Heart left ventricle (tissue), 16 donors: ENCODE results near the gene CD63. TPM values are rescaled to one million over a fixed set of nuclear protein-coding genes. Genes with fewer than 3 reads are reported as not detected.
A peak's percentile ranks its signal among the peaks of the same experiment; 100 is the strongest.

ENCODE experiments used
- ATAC-seq, 4 donors: fragments of 200-7000 bp; cut with Tn5 transposase; one replicate each; pipeline ENCODE4 v1.9.1; 2020 to 2022; ENCODE audit warnings: moderate library complexity in 4 of 4, mild to moderate bottlenecking in 3 of 4, moderate number of reproducible peaks in 1 of 4
- DNase-seq, 5 donors: peaks; one replicate each; pipeline ENCODE4 v3.0.0-alpha.2; 2020
- H3K27ac ChIP-seq, 12 donors: fragments of 200-600 bp; sonication (generic) in 4 of 12; one replicate each; pipeline versions ENCODE4 v1.5.0 to v1.8.0; 2016 to 2022; ENCODE audit warnings: mild to moderate bottlenecking in 2 of 12
- H3K27me3 ChIP-seq, 9 donors: fragments of 200-600 bp; sonication (generic) in 2 of 9; one replicate each; pipeline versions ENCODE4 v1.5.1 to v1.8.0; 2016 to 2022; ENCODE audit warnings: mild to moderate bottlenecking in 3 of 9
- H3K36me3 ChIP-seq, 9 donors: fragments of 200-600 bp; sonication (generic) in 2 of 9; one replicate each; pipeline versions ENCODE4 v1.5.0 to v1.8.0; 2018 to 2022; ENCODE audit warnings: mild to moderate bottlenecking in 2 of 9
- H3K4me1 ChIP-seq, 12 donors: fragments of 200-600 bp; sonication (generic) in 4 of 12; one replicate each; pipeline versions ENCODE4 v1.5.0 to v1.8.0; 2016 to 2022; ENCODE audit warnings: mild to moderate bottlenecking in 3 of 12
- H3K4me3 ChIP-seq, 12 donors: fragments of 200-600 bp; sonication (generic) in 4 of 12; one replicate each; pipeline versions ENCODE4 v1.5.0 to v1.8.0; 2017 to 2022; ENCODE audit warnings: mild to moderate bottlenecking in 9 of 12, moderate library complexity in 4 of 12
- H3K9me3 ChIP-seq, 12 donors: fragments of 200-600 bp; sonication (generic) in 4 of 12; one replicate each; pipeline versions ENCODE4 v1.5.0 to v1.8.0; 2016 to 2022; ENCODE audit warnings: mild to moderate bottlenecking in 1 of 12
- POLR2A ChIP-seq, 2 donors: fragments of 450-650 bp; IDR thresholded peaks; one replicate each; pipeline ENCODE4 v1.6.1; 2017; ENCODE audit warnings: antibody characterized with exemption in 2 of 2, mild to moderate bottlenecking in 2 of 2, moderate library complexity in 2 of 2
- WGBS, 4 donors: extraction: QIAGEN DNeasy Blood & Tissue Kit in 2 of 4; methylation state at CpG; one replicate each; pipeline versions ENCODE4 v1.1.5 to v1.1.7; 2013 to 2018; 5-methylcytosine and 5-hydroxymethylcytosine counted together
- intact Hi-C, 10 donors: fragments of 100-400 bp; cut with DNase I; formaldehyde crosslinking; loops; one replicate each; pipeline versions ENCODE4 v1.11.1 to v1.14.2; 2022
- polyA plus RNA-seq, 2 donors: library from polyadenylated mRNA; stranded (reverse); fragments of 200-250 nt; gene quantifications; one replicate each; pipeline ENCODE4 v1.2.3, GENCODE V29; 2013
- total RNA-seq, 9 donors: library from RNA; depleted of rRNA in 2 of 9; stranded (reverse); fragments of >200 nt in 2 of 9; fragmentation: NEBNext Ultra II Directional in 3 of 9; extraction: Animal tissue kit (Norgen Biotek cat#: 25700) in 3 of 9; gene quantifications; one replicate each; pipeline versions ENCODE4 v1.1.0 to v1.2.4, GENCODE V29; 2016 to 2023
- TF ChIP-seq, protein P1 (sequence below), 12 donors: fragments of 200-600 bp; sonication (generic) in 4 of 12; IDR thresholded peaks; one replicate each; pipeline versions ENCODE4 v1.5.0 to v1.8.0; 2018 to 2022; ENCODE audit warnings: antibody characterized with exemption in 12 of 12, mild to moderate bottlenecking in 5 of 12
- donor health status: ischemic (EF 13 %, LVEDD 7.1; RV severe dilation, severe dysfunction).
- donor health status: healthy with polysubstance abuse.
- donor health status: DM: no; HTN: yes; CAD: no.
- donor health status: DM: no; HTN: no; CAD: no.
- donor health status: ischemic (EF 25% LVEDD 6.9; RV normal size, moderate dysfunction).
- donor health status: ischemic (EF 25% LVEDD 5.7; RV mildly dilated, moderate dysfunction).
- donor health status: healthy.
- donor health status: DM: yes; HTN: yes; CAD: no.
- donor health status: ischemic (EF 35%, LVEDD 5.7; RV mildly dilated, moderate dysfunction).
- donor health status: nonischemic (EF 11% LVEDD 7.7; RV severe dilation, severe dysfunction).
- donor health status: DM: yes; HTN: yes; CAD: no.
- donor health status: PGD.
- donor health status: ischemic (EF 29% LVEDD 5.4; RV normal size, mild dysfunction).
- donor health status: nonischemic (EF 23%, LVEDD 6.1; RV moderate dilation, normal function).

The CD63 gene
- total and polyA plus RNA-seq, 11 donors, result 475 to 2,790 (median 865) TPM

GRCh38 chr12:55739025-55739378 is 10.2 kb upstream of the CD63 start:
- DNase-seq (no peak), ATAC-seq (no peak)
- peaks cover 0 to 6% (median 0%) of the 10 kb centered on the region in 9 donors for H3K27me3 ChIP-seq
- no peaks in the 10 kb centered on the region for H3K36me3 ChIP-seq
- H3K4me3 ChIP-seq, result peak overlapping the region in 8 of 12 donors; percentile 51 to 68 (median 60)
- no peak for TF ChIP-seq POLR2A (IDR thresholded peaks at IDR 0.05)
- TF ChIP-seq, protein P1, sequence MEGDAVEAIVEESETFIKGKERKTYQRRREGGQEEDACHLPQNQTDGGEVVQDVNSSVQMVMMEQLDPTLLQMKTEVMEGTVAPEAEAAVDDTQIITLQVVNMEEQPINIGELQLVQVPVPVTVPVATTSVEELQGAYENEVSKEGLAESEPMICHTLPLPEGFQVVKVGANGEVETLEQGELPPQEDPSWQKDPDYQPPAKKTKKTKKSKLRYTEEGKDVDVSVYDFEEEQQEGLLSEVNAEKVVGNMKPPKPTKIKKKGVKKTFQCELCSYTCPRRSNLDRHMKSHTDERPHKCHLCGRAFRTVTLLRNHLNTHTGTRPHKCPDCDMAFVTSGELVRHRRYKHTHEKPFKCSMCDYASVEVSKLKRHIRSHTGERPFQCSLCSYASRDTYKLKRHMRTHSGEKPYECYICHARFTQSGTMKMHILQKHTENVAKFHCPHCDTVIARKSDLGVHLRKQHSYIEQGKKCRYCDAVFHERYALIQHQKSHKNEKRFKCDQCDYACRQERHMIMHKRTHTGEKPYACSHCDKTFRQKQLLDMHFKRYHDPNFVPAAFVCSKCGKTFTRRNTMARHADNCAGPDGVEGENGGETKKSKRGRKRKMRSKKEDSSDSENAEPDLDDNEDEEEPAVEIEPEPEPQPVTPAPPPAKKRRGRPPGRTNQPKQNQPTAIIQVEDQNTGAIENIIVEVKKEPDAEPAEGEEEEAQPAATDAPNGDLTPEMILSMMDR (IDR thresholded peaks at IDR 0.05), result no peak
- 85 to 90% (median 87%) methylated on average over 2 of the region's 2 CpGs for WGBS, 4 donors
- H3K9me3 ChIP-seq, result no peaks in the 10 kb centered on the region
- intact Hi-C loops, result loop anchor here in 9 of 10 donors (2.0 to 10.0 kb wide), 11 partner anchors 58 to 373 kb away; partner anchors contain the start of genes ORMDL2 (in 1 of the 9), PA2G4 (in 1 of the 9) and SARNP (in 1 of the 9)
- peak overlapping the region in 1 of 12 donors; percentile 61 for H3K27ac ChIP-seq
- peaks cover 0 to 33% (median 19%) of the 10 kb centered on the region in 12 donors for H3K4me1 ChIP-seq

GRCh38 chr12:55738123-55739024 is 9.6 kb upstream of the CD63 start:
- Histone ChIP-seq H3K4me3 (peak overlapping the region in 11 of 12 donors; percentile 37 to 68 (median 57)), H3K9me3 (no peaks in the 10 kb centered on the region), H3K4me1 (peaks cover 0 to 27% (median 16%) of the 10 kb centered on the region in 12 donors), H3K27me3 (no peaks in the 10 kb centered on the region), H3K27ac (peak overlapping the region in 11 of 12 donors; percentile 38 to 79 (median 63)), H3K36me3 (no peaks in the 10 kb centered on the region)
- WGBS, 4 donors, result 2 to 5% (median 3%) methylated on average over 13 to 14 of the region's 14 CpGs
- TF ChIP-seq POLR2A (IDR thresholded peaks at IDR 0.05), result no peak
- TF ChIP-seq, protein P1 (IDR thresholded peaks at IDR 0.05), result peak; percentile 78 to 91 (median 86)
- DNase-seq (peak; percentile 77 to 88 (median 82)), ATAC-seq (peak; percentile 70 to 74 (median 72))
- intact Hi-C loops, result loop anchor here in 9 of 10 donors (1.0 to 10.0 kb wide), 12 partner anchors 58 to 374 kb away; partner anchors contain the start of genes ORMDL2 (in 1 of the 9), PA2G4 (in 1 of the 9) and SARNP (in 1 of the 9)

- no peak for TF ChIP-seq POLR2A (IDR thresholded peaks at IDR 0.05)
- TF ChIP-seq, protein P1 (IDR thresholded peaks at IDR 0.05), result no peak
- Histone ChIP-seq H3K4me1 (peaks cover 0 to 25% (median 16%) of the 10 kb centered on the region in 12 donors), H3K27me3 (no peaks in the 10 kb centered on the region), H3K36me3 (no peaks in the 10 kb centered on the region), H3K4me3 (peak overlapping the region in 9 of 12 donors; percentile 37 to 68 (median 59)), H3K27ac (peak overlapping the region in 10 of 12 donors; percentile 57 to 79 (median 63)), H3K9me3 (no peaks in the 10 kb centered on the region)
- peak; percentile 2 to 27 (median 19) for ATAC-seq
- intact Hi-C loops, result loop anchor here in 9 of 10 donors (1.0 to 10.0 kb wide), 13 partner anchors 59 to 375 kb away; partner anchors contain the start of genes ORMDL2 (in 1 of the 9), PA2G4 (in 1 of the 9) and SARNP (in 1 of the 9)
- DNase-seq, result no peak
- 10 to 16% (median 11%) methylated on average over 4 of the region's 4 CpGs for WGBS, 4 donors
Observed at GRCh38 chr12:55737581-55738122, 8.8 kb upstream of the CD63 start.
